HG02759 (cell line): ENCODE results near the gene HTR1A.
A peak's percentile ranks its signal among the peaks of the same experiment; 100 is the strongest.

ENCODE experiments used
- ATAC-seq: cut with Tn5 transposase; IDR thresholded peaks from one replicate; pipeline ENCODE4 v1.9.1; 2021; ENCODE audit warnings: mild to moderate bottlenecking, moderate library complexity; ENCODE audit not compliant: unreplicated experiment

The HTR1A gene

GRCh38 chr5:63962279-63962678, at the start of gene HTR1A:
Gene HTR1A (minus strand): TSS chr5:63962445. CDS start chr5:63961719, 726 bp downstream.
- ATAC-seq = no peak

GRCh38 chr5:64003966-64004365, 41.7 kb upstream of the HTR1A start:
- no peak for ATAC-seq

GRCh38 chr5:64000096-64000495, 37.9 kb upstream of the HTR1A start:
- no peak for ATAC-seq

- no peak for ATAC-seq
These were observed 24.8 kb upstream of the HTR1A start for GRCh38 chr5:63987053-63987452.

GRCh38 chr5:63981864-63982263, 19.6 kb upstream of the HTR1A start:
- ATAC-seq = no peak

GRCh38 chr5:63963926-63964325, 1.7 kb upstream of the HTR1A start:
- no peak for ATAC-seq

GRCh38 chr5:63963080-63963735, 963 bp upstream of the HTR1A start:
- ATAC-seq = peak; percentile 90

- no peak for ATAC-seq
These were observed 565 bp downstream of the HTR1A start for GRCh38 chr5:63961598-63962161.

GRCh38 chr5:63961125-63961597, 1.1 kb downstream of the HTR1A start:
- ATAC-seq = no peak

- ATAC-seq = no peak
These were observed 1.6 kb downstream of the HTR1A start for GRCh38 chr5:63960646-63961045.

GRCh38 chr5:63959177-63959982, 2.9 kb downstream of the HTR1A start:
- ATAC-seq = no peak

- no peak for ATAC-seq
These were observed 3.6 kb downstream of the HTR1A start for GRCh38 chr5:63958654-63959053.

- ATAC-seq = no peak
These were observed 4.6 kb downstream of the HTR1A start for GRCh38 chr5:63957617-63958016.

GRCh38 chr5:63953217-63953616, 9.0 kb downstream of the HTR1A start:
- ATAC-seq = no peak

- ATAC-seq = no peak
These were observed 27.1 kb downstream of the HTR1A start for GRCh38 chr5:63935103-63935502.

- ATAC-seq = no peak
These were observed 30.4 kb downstream of the HTR1A start for GRCh38 chr5:63931836-63932235.

GRCh38 chr5:63928451-63928850, 33.8 kb downstream of the HTR1A start:
- no peak for ATAC-seq

GRCh38 chr5:63923914-63924313, 38.3 kb downstream of the HTR1A start:
- no peak for ATAC-seq

GRCh38 chr5:63919763-63920478, 42.3 kb downstream of the HTR1A start:
- ATAC-seq = no peak

- no peak for ATAC-seq
These were observed 45.5 kb downstream of the HTR1A start for GRCh38 chr5:63916786-63917185.

GRCh38 chr5:63911871-63912270, 50.4 kb downstream of the HTR1A start:
- no peak for ATAC-seq
